ENCODE measurements around the gene CAST. TPM values are rescaled to one million over a fixed set of nuclear protein-coding genes. Genes with fewer than 3 reads are reported as not detected.
"Not testable (repeated sequence)": the region's sequence is repeated elsewhere in the genome, so short reads cannot be mapped to it uniquely, and the experiment has no call there.

The CAST gene
- total RNA-seq, 2 donors from 2014 or later = 251 to 256 TPM

GRCh38 chr5:96743805-96744204 is 81.6 kb downstream of the CAST start:
- intact Hi-C loops (cut with DNase I) = loop anchor here (10.0 kb wide), 1 partner anchor 129 kb away; no protein-coding TSS in a partner anchor
- no peak for DNase-seq (ENCODE audit: low spot score)
- H3K27ac ChIP-seq = no peak overlapping the region
- no peak for TF ChIP-seq POLR2AphosphoS5 (IDR thresholded peaks at IDR 0.05)
- no peak for TF ChIP-seq POLR2A (IDR thresholded peaks at IDR 0.05)
- TF ChIP-seq CTCF (IDR thresholded peaks at IDR 0.05) = no peak
- no peaks in the 10 kb centered on the region for H3K4me1 ChIP-seq (replicated peaks)
- no peaks in the 10 kb centered on the region for H3K9me3 ChIP-seq
- H3K36me3 ChIP-seq = peaks cover 4 to 9% of the 10 kb centered on the region in 2 donors
- no peaks in the 10 kb centered on the region for H3K27me3 ChIP-seq (replicated peaks; ENCODE audit: insufficient read depth)
- WGBS = 67% methylated on average over 4 of the region's 4 CpGs
- H3K4me3 ChIP-seq = no peak overlapping the region

GRCh38 chr5:96744218-96744617 is 82.0 kb downstream of the CAST start:
- H3K4me1 ChIP-seq (replicated peaks); H3K27ac ChIP-seq; H3K4me3 ChIP-seq; H3K36me3 ChIP-seq; H3K27me3 ChIP-seq (replicated peaks; ENCODE audit: insufficient read depth); DNase-seq (ENCODE audit: low spot score); H3K9me3 ChIP-seq: not testable (repeated sequence)
- 89% methylated on average over 5 of the region's 5 CpGs for WGBS
- intact Hi-C loops (cut with DNase I) = loop anchor here (10.0 kb wide), 1 partner anchor 129 kb away; no protein-coding TSS in a partner anchor

- TF ChIP-seq POLR2AphosphoS5 (IDR thresholded peaks at IDR 0.05) = no peak
- TF ChIP-seq POLR2A (IDR thresholded peaks at IDR 0.05) = no peak
- no peak for TF ChIP-seq CTCF (IDR thresholded peaks at IDR 0.05)
- no peak overlapping the region for H3K4me3 ChIP-seq
- intact Hi-C loops (cut with DNase I) = loop anchor here (10.0 kb wide), 1 partner anchor 130 kb away; no protein-coding TSS in a partner anchor
- H3K27ac ChIP-seq = peak overlapping the region in 1 of 2 donors; percentile 14
- DNase-seq (ENCODE audit: low spot score) = no peak
- 82% methylated on average over 5 of the region's 5 CpGs for WGBS
- H3K27me3 ChIP-seq (replicated peaks; ENCODE audit: insufficient read depth) = no peaks in the 10 kb centered on the region
- no peaks in the 10 kb centered on the region for H3K9me3 ChIP-seq
- no peaks in the 10 kb centered on the region for H3K4me1 ChIP-seq (replicated peaks)
- H3K36me3 ChIP-seq = peaks cover 4 to 14% of the 10 kb centered on the region in 2 donors
Measured at GRCh38 chr5:96745025-96745424, 82.8 kb downstream of the CAST start.

GRCh38 chr5:96745844-96746531 is 83.8 kb downstream of the CAST start:
- Histone ChIP-seq H3K36me3 (peaks cover 4 to 15% of the 10 kb centered on the region in 2 donors), H3K27ac (peak overlapping the region in 1 of 2 donors; percentile 14), H3K9me3 (no peaks in the 10 kb centered on the region), H3K4me3 (no peak overlapping the region), H3K4me1 (replicated peaks) (no peaks in the 10 kb centered on the region), H3K27me3 (replicated peaks; ENCODE audit: insufficient read depth) (no peaks in the 10 kb centered on the region)
- 19% methylated on average over 5 of the region's 5 CpGs for WGBS
- TF ChIP-seq POLR2AphosphoS5 (IDR thresholded peaks at IDR 0.05) (no peak), CTCF (IDR thresholded peaks at IDR 0.05) (no peak), POLR2A (IDR thresholded peaks at IDR 0.05) (no peak)
- no peak for DNase-seq (ENCODE audit: low spot score)
- intact Hi-C loops (cut with DNase I) = loop anchor here (10.0 kb wide), 1 partner anchor 131 kb away; no protein-coding TSS in a partner anchor

- Histone ChIP-seq H3K9me3 (no peaks in the 10 kb centered on the region), H3K4me3 (no peak overlapping the region), H3K27me3 (replicated peaks; ENCODE audit: insufficient read depth) (no peaks in the 10 kb centered on the region), H3K27ac (no peak overlapping the region), H3K4me1 (replicated peaks) (no peaks in the 10 kb centered on the region), H3K36me3 (peaks cover 0 to 8% of the 10 kb centered on the region in 2 donors)
- intact Hi-C loops (cut with DNase I) = loop anchor here (10.0 kb wide), 1 partner anchor 133 kb away; no protein-coding TSS in a partner anchor
- TF ChIP-seq POLR2A (IDR thresholded peaks at IDR 0.05) = no peak
- no peak for TF ChIP-seq CTCF (IDR thresholded peaks at IDR 0.05)
- no peak for TF ChIP-seq POLR2AphosphoS5 (IDR thresholded peaks at IDR 0.05)
- DNase-seq (ENCODE audit: low spot score) = no peak
- 47% methylated on average over 3 of the region's 3 CpGs for WGBS
Measured at GRCh38 chr5:96747720-96748119, 85.5 kb downstream of the CAST start.
